NCI-H748 (cell line): ENCODE measurements around the gene PYGO1.
"Not testable (repeated sequence)": the region's sequence is repeated elsewhere in the genome, so short reads cannot be mapped to it uniquely, and the experiment has no call there.

ENCODE experiments used
- DNase-seq: peaks from one replicate; lab custom pipeline; 2025; ENCODE audit not compliant: unreplicated experiment; lab: John Stamatoyannopoulos, UW

PYGO1 gene

GRCh38 chr15:55513152-55513551 lies 75.0 kb downstream of the PYGO1 start:
- DNase-seq, result no peak

GRCh38 chr15:55507567-55507966 lies 80.6 kb downstream of the PYGO1 start:
- no peak for DNase-seq

GRCh38 chr15:55505407-55505806 lies 82.7 kb downstream of the PYGO1 start:
- DNase-seq, result not testable (repeated sequence)

- DNase-seq, result peak; percentile 14
These were observed 89.0 kb downstream of the PYGO1 start for GRCh38 chr15:55499151-55499550.

- peak; percentile 89 for DNase-seq
These were observed 89.8 kb downstream of the PYGO1 start for GRCh38 chr15:55498109-55498938.

- no peak for DNase-seq
These were observed 91.4 kb downstream of the PYGO1 start for GRCh38 chr15:55496716-55497115.

- no peak for DNase-seq
These were observed 93.2 kb downstream of the PYGO1 start for GRCh38 chr15:55494931-55495330.

- not testable (repeated sequence) for DNase-seq
These were observed 99.1 kb downstream of the PYGO1 start for GRCh38 chr15:55488952-55489600.
